ENCODE results near the gene NDUFA11.

Gene NDUFA11

GRCh38 chr19:5903624-5904351 lies at the start of gene NDUFA11:
NDUFA11 (minus strand) TSS chr19:5903790; CDS start chr19:5903708, 82 bp downstream.
- peak; percentile 98 for DNase-seq (ENCODE audit: low spot score)

- no peak for DNase-seq (ENCODE audit: low spot score)
Observed at GRCh38 chr19:5953030-5953589, 49.5 kb upstream of the NDUFA11 start.

- no peak for DNase-seq (ENCODE audit: low spot score)
Observed at GRCh38 chr19:5952193-5953029, 48.8 kb upstream of the NDUFA11 start.

GRCh38 chr19:5951338-5951861 lies 47.8 kb upstream of the NDUFA11 start:
- peak; percentile 71 for DNase-seq (ENCODE audit: low spot score)

- DNase-seq (ENCODE audit: low spot score), result no peak
Observed at GRCh38 chr19:5950741-5951140, 47.2 kb upstream of the NDUFA11 start.

- no peak for DNase-seq (ENCODE audit: low spot score)
Observed at GRCh38 chr19:5949792-5950305, 46.3 kb upstream of the NDUFA11 start.

GRCh38 chr19:5948752-5949564 lies 45.4 kb upstream of the NDUFA11 start:
- DNase-seq (ENCODE audit: low spot score), result no peak

GRCh38 chr19:5947435-5947834 lies 43.8 kb upstream of the NDUFA11 start:
- no peak for DNase-seq (ENCODE audit: low spot score)

- no peak for DNase-seq (ENCODE audit: low spot score)
Observed at GRCh38 chr19:5943623-5944022, 40.0 kb upstream of the NDUFA11 start.

- DNase-seq (ENCODE audit: low spot score), result no peak
Observed at GRCh38 chr19:5943045-5943444, 39.5 kb upstream of the NDUFA11 start.

GRCh38 chr19:5941673-5942072 lies 38.1 kb upstream of the NDUFA11 start:
- DNase-seq (ENCODE audit: low spot score), result no peak

- DNase-seq (ENCODE audit: low spot score), result no peak
Observed at GRCh38 chr19:5940260-5941208, 36.9 kb upstream of the NDUFA11 start.

GRCh38 chr19:5937550-5937949 lies 34.0 kb upstream of the NDUFA11 start:
- DNase-seq (ENCODE audit: low spot score), result no peak

GRCh38 chr19:5936292-5936592 lies 32.7 kb upstream of the NDUFA11 start:
- no peak for DNase-seq (ENCODE audit: low spot score)

GRCh38 chr19:5935473-5936291 lies 32.1 kb upstream of the NDUFA11 start:
- DNase-seq (ENCODE audit: low spot score), result no peak

GRCh38 chr19:5934774-5935472 lies 31.3 kb upstream of the NDUFA11 start:
- DNase-seq (ENCODE audit: low spot score), result no peak

- DNase-seq (ENCODE audit: low spot score), result no peak
Observed at GRCh38 chr19:5934069-5934401, 30.4 kb upstream of the NDUFA11 start.

GRCh38 chr19:5933391-5934068 lies 29.9 kb upstream of the NDUFA11 start:
- no peak for DNase-seq (ENCODE audit: low spot score)

Measured in ecto neural progenitor cell (in vitro differentiated cells).